Renal pelvis (tissue), 4 donors: Measurements from ENCODE around the gene FUOM. TPM values are rescaled to one million over a fixed set of nuclear protein-coding genes. Genes with fewer than 3 reads are reported as not detected.
A peak's percentile ranks its signal among the peaks of the same experiment; 100 is the strongest.
"Not testable (repeated sequence)": the region's sequence is repeated elsewhere in the genome, so short reads cannot be mapped to it uniquely, and the experiment has no call there.

Experiments
- DNase-seq: peaks from one replicate; pipeline ENCODE4 v3.0.0-alpha.2; 2013
- polyA plus RNA-seq, 3 donors: library from polyadenylated mRNA; unstranded; fragments of 120-200 nt; gene quantifications; one replicate each; pipeline ENCODE4 v1.2.1, GENCODE V29; 2013; ENCODE audit not compliant: insufficient read length in 3 of 3

The FUOM gene
- polyA plus RNA-seq, 3 donors = 20.8 to 25.1 (median 24.3) TPM

GRCh38 chr10:133336118-133336576 lies 21.7 kb downstream of the FUOM start:
- no peak for DNase-seq

- peak; percentile 67 for DNase-seq
Measured at GRCh38 chr10:133335246-133336117, 22.3 kb downstream of the FUOM start.

- DNase-seq = no peak
Measured at GRCh38 chr10:133334503-133335245, 23.1 kb downstream of the FUOM start.

- no peak for DNase-seq
Measured at GRCh38 chr10:133332936-133333699, 24.7 kb downstream of the FUOM start.

GRCh38 chr10:133329491-133330202 lies 28.2 kb downstream of the FUOM start:
- peak; percentile 79 for DNase-seq

GRCh38 chr10:133328358-133329343 lies 29.2 kb downstream of the FUOM start:
- DNase-seq = no peak

GRCh38 chr10:133327651-133328357 lies 30.0 kb downstream of the FUOM start:
- DNase-seq = no peak

- DNase-seq = no peak
Measured at GRCh38 chr10:133326745-133327650, 30.8 kb downstream of the FUOM start.

GRCh38 chr10:133326223-133326551 lies 31.6 kb downstream of the FUOM start:
- DNase-seq = no peak

GRCh38 chr10:133325440-133326222 lies 32.2 kb downstream of the FUOM start:
- no peak for DNase-seq

GRCh38 chr10:133324857-133325260 lies 33.0 kb downstream of the FUOM start:
- DNase-seq = no peak

GRCh38 chr10:133324198-133324792 lies 33.5 kb downstream of the FUOM start:
- no peak for DNase-seq

- not testable (repeated sequence) for DNase-seq
Measured at GRCh38 chr10:133322064-133322709, 35.6 kb downstream of the FUOM start.

- DNase-seq = not testable (repeated sequence)
Measured at GRCh38 chr10:133320852-133321422, 36.9 kb downstream of the FUOM start.

GRCh38 chr10:133318494-133319127 lies 39.2 kb downstream of the FUOM start:
- peak; percentile 57 for DNase-seq

GRCh38 chr10:133316732-133317131 lies 41.1 kb downstream of the FUOM start:
- no peak for DNase-seq
